ENCODE measurements around the gene EXOC3.
"Not testable (repeated sequence)": the region's sequence is repeated elsewhere in the genome, so short reads cannot be mapped to it uniquely, and the experiment has no call there.

EXOC3 gene

DNA sequence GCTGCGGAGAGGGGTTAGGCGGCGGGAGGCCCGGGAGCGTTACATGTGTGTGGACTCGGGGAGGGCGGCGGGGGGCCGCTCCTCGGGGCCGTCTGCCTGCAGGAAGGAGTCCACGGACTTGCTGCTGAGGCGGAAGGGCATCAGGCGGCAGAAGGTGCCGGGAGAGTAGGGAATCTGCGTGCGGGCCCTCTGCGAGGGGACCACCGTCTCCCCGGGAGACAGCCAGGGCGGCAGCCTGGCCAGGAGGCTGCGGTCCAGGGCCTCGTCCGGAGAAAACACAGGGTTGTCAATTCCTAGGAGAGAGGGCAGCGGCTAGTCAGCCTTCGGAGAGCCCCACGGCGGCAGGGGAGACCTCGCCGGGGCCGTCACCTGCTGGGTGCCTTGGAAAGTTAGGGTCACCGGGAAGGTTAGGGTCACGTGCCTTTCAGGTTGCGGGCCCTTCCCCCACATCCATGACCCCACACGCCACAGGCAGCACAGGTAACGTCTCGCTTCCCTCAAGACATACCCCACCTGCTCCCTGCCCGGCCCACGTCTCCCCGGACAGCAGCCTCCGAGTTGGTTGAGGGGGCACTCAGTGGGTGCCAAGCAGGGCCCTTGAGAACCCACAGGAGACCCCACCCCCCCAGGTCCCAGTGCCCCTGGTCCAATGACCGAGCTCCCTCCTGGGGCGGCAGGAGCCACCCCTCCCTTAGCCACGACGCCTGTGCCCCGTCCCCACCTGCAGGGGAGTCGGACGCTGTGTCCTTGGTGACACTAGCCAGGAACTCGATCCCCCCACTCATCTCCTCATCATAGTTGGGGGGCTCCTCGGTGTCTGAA is 32.1 kb downstream of the EXOC3 start:
- no peak for DNase-seq

DNA sequence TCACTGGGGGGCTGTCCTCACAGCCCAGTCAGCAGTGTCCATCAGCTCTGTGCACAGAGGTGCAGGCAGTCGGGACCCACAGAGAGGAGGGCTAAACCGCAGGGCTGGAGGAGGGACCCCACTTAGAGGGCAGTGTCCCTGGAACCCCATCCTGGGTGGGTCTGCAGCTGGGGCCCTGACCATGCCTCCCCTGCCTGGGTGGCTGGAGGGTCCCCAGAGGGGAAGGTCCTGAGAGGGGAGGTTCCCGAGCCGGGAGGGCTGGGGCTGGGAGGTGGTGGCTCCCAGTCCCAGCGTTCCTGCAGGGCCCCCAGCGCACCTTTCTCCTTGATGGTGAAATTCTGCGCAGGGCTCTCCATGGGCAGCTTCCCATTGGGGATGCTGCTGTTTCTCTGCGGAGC is 32.7 kb downstream of the EXOC3 start:
- no peak for DNase-seq

DNA sequence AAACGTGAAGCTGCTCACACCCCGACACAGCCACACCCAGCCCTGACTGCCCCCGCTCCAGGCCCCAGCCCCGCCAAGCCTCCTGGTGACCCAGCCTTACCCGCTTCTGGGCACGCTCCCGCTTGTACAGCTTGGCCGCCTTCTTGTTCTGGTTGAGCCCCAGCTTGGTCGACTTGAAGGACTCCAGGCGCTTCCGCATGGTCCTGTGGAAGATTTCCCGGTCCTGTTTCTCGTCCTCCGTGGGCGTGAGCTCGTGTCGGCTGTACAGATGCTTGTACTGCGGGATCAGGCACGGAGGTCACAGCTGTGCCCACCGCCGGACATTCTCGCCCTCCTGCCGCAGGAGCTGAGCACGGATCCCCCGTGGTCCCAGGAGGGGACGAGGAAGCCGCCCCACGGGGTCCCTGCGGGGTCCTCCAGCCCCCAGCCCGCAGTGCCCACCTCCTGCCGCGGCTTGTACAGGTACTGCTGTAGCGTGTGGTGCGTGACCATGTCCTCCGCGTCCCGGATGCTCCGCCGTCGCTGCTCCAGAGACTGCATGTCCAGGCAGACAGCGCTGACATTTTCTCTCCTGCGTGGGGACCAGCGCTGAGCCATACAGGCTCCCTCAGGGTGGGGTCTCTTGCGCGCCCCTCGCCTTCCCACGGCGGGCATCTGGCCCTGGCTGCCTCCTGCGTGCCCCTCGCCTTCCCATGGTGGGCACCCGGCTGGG is 33.3 kb downstream of the EXOC3 start:
- DNase-seq, result no peak

DNA sequence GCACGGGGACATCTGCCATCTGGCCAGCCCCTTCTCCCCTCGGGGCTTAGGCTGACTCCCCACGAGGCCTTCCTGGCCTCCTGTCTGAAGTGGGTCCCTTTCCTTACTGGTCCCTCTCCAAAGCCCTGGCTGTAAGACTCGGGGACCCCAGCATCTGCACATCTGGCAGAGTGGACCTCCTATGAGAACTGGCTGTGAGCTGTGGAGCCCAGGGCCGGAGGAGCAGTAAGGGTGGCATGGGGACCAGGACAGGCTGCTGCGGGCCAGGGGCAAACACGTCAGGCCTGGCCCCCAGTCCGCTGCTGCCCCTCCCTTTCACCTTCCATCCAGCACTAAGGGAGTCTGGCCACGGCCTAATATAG is 33.8 kb downstream of the EXOC3 start:
- no peak for DNase-seq

DNA sequence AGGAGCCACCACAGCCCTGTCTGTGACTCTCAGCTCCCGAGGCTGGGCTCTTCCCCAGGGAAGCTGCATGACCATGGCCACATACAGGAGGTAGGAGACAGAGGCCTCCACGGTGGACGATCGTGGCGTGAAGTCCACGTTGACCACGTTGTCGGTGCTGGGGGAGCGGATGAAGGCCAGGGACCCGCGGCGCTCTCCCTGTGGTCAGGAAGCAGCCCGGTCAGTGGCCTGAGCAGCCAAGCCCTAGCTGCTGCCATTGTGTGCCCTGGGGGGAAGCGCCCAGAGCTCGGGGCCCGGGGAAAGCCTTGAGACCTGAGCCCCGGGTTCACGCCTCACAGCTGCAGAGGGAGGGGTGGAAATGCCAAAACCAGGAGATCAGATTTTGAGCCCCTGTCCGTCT is 34.3 kb downstream of the EXOC3 start:
- no peak for DNase-seq

DNA sequence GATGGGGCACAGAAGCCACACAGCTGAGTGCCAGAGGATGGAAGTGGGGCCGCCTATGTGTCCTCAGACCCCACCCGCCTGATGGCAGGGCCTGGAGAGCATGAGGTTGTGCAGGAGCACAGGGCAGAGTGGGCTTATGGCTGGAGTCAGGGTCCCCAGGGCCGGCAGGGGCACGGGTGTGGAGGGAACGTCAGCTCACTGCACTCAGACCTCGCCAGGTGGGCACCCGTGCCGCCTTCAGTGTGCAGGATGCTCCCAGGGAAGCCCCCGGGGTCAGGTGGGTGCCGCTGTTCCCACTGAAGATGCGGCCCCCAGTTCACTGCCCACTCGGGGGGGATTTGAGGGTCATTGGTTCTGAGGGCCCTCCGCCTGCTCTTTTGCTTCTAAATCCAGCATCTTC is 34.9 kb downstream of the EXOC3 start:
- no peak for DNase-seq

DNA sequence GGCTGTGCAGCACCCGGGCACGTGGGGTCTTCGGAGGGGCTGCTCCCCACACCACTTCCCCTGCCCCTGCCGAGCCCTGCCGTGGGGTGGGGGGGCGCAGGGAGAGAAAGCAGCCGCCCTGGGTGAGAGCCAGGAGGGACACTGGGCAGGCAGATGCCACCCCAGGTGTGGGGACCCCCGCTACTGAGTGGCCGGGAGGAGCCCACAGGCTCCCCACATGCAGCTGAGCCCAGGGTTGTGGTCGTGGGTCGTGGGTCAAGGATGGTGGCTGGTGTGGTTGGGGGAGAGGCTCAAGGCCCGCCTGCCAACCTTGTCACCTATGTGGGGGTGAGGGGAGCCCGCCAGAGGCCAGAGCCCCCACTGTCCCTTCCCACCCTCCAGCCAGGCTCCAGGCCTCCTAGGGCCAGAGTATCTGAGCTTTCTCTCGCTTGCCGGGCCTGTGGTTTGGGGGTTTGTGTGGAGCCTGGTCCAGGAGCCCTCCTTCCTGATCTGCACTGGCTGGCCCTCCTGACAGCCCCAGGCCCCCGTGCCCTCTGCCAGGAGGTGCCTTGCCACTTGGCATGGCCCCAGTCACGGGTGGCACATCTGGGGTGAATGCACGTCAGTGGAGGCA is 35.5 kb downstream of the EXOC3 start:
- DNase-seq, result no peak

DNA sequence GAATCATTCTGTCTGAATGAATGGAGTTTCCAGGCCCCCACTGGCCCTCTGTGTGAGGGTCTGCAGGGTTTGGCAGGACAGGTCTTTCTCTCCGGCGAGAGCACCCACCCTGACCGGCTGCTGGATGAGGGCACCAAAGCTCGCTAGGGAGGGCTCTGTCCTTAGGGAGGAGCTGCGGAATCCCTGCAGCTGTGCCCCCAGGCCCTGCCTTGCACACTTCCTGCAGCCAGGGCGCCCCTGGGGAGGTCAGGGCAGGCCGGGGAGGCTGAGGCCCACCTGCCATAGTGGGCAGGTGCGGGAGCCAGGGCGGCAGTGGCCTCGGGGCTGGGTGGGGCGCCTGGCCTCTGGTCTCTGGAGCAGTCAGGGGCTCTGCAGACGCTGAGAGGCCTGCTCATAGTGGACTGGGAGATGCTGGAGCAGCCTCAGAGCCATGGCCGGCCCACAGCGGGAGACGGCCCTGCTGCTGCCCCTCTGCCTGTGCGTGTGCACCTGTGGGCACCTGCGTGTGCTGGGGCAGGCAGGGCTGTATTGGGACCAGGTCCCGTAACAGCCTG is 36.1 kb downstream of the EXOC3 start:
- no peak for DNase-seq

DNA sequence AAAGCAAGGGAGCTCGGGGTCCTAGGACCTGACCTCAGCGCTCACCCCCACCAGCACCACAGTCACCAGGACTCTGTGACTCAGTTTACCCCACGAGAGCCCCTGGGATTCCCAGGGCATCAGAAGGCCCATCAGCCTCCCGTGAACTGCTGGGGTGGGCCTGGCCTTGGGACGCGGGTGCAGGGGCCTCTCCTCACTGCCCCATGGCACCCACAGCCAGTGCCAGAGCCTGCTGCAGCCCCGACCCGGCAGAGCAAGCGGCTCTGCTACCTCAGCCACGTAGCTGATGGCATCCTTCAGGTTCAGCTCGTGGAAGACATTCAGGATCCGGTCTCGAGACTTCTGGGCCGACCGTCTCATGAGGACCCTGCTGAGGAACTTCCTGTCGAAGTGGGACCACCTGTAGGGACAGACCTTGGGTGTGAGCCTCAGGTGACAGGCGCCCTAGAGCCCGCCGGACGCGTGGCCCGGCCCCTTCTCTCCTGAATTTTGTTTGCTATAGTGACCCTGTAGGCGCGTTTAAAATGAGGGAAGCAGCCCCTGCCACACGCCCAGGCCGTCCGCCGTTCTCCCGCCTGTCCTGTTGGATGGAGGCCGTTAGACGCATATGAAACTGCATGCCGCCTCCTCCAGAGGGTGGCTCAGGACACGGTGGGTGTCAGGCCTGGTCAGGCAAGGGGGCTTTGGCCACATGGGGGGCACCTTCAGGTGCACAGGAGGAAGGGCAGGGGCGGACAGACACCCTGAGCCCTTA is 36.8 kb downstream of the EXOC3 start:
- no peak for DNase-seq

DNA sequence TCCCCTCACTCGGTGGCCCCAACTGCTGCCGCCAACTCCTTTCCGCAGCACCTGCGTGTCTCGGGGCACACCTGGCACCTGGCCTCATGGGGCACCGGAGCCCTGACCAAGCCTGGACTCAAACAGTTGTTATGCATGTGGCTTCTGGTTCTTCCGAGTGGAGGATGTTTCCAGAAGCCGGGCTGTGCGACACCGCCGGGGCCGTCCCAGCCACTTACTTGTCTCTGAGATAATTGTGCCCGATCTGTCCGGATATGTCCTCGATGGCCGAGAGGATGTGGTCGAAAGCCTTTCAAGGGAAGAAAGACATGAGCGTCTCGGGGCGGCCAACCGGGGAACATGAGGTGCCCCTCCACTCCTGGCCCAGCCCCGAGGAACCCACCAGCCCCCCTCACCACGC is 38.4 kb downstream of the EXOC3 start:
- no peak for DNase-seq

DNA sequence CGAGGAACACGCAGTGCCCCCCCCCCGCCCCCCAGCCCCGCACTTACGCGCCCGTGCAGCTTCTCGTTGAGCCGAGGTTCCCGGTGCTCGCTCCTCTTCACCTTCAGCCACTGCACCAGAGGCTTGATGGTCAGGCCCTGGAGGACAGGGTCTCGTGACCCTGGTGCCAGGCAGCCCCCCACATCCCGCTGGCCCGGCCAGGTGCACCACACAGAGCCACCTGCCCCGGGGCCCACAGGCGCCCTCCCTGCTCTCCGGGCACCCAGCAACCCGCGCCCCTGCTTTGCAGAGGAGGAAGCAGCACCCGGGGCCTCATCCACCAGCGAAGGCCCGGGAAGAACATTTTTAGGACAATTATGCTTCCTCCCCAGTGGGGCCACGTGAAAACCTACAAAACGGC is 39.0 kb downstream of the EXOC3 start:
- no peak for DNase-seq

DNA sequence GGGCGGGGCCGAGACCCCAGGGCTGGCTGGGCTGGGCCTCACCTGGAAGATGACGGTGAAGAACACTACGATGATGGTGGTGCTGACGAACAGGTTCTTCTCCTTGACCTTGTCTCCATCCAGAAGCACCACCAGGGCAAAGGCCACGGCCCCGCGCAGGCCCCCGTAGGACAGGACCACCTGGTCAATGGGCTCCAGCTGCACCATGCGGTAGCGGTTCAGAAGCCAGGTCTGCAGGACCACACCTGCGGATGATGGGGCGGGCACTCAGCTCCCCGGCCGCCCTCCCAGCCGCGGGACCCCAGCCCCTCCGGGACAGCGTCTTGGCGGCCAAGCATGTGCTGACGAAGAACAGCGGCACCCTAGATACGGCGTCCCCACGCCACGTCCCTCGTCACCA is 39.5 kb downstream of the EXOC3 start:
- no peak for DNase-seq

DNA sequence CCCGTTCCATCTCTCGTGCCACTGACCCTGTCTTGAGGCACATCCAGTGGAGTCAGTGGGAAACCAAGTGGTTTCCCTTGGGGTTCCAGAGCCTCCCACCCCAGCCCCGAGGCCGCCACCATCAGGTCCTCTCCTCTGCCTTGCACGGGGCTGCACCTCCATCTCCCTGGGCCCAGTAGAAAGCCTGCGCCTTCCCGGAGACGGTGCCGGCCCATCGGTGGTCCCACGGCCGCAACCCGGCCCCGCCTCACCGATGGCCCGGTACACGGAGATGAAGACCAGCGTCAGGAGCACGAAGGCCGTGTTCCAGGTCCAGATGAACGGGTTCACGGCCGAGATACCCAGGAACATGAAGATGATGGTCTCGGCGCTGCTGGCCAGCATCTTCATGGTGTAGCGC is 40.0 kb downstream of the EXOC3 start:
- no peak for DNase-seq

DNA sequence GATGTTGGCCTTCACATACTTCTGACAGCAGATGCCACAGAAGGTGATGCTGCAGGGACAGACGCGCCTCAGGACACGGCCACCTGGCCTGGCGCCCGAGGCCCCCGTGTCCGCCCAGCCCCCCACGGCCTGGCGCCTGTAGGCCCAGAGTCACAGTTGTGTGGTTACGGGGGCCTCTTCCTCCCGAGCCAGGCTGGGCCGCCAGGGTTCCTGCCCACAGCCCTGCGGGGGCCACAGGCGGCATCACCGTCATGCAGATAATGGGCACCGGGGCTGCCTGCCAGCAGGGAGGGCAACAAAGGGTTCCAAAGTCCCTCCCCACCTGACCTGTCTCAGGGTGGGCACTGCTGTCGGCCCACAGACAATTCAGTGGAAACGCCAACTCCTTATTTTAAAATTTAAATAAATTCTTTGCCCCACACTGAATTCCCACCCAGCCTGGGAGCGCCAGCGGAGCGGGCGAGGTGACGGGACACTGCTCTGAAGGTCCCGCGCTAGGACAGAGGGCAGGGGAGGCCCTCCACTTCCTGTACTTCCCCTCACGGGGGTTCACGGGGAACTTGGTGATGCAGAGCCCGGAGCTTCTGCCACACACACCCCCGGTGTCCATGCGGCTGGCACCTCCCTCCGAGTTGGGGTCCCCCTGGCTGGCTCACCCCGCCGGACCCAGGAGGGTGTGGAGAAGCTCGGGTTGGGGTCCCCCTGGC is 40.6 kb downstream of the EXOC3 start:
- no peak for DNase-seq

DNA sequence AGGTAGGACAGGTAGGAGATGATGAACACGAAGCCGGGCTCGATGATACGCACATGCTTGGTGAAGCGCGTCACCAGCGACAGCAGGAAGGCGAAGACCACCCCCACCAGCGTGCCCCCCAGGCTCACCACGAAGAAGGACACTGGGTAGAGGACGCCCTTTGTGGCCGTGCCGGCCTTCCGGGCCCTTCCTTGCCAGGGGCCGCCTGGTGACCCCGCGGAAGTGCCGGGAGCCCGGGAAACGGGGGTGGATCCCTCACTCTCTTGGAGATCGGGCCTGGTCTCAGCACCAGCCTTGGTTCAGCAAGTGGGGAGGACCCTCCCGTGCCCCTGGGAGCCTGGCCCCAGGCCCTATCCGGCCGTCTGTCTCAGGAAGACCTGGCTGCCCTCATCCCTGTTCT is 41.6 kb downstream of the EXOC3 start:
- DNase-seq, result no peak

DNA sequence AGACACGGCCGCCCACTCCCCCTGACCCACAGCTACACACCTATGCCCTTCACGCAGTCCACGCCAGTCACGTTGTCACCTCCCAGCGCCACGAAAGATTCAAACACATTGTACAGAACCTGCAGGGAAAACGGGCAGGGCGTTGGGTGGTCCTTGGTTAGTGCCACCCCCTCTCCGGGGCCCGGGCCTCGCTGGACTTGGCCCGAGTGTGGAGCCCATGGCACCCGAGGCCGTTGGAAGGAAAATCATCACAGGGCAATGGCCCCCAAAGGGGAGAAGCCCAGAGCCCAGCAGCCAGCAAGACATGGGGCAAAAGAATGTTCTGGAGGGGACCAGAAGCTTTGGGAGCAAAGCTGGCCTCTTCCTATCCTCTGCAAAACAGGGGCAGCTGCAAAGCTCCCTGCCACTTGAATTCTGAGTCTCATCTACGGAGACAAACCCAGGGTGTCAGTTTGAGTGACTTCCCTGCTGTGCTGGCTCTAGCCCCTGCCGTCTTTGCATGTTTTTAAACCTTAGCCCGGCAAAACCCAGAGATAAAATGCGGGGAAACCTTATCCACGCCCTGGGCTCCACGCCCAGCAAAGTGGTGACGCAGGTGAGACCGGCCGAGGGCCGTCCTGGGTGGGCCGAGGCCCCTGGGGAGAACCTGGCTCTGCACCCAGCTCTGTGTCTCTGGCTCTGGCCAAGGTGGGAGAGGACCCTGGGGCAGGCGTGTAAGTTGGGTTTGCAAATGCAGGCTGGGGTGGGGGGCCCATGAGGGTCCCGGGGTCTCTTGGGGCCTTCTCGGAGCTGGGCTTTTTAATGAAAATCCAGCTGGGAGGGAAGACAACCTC is 42.4 kb downstream of the EXOC3 start:
- DNase-seq, result no peak

DNA sequence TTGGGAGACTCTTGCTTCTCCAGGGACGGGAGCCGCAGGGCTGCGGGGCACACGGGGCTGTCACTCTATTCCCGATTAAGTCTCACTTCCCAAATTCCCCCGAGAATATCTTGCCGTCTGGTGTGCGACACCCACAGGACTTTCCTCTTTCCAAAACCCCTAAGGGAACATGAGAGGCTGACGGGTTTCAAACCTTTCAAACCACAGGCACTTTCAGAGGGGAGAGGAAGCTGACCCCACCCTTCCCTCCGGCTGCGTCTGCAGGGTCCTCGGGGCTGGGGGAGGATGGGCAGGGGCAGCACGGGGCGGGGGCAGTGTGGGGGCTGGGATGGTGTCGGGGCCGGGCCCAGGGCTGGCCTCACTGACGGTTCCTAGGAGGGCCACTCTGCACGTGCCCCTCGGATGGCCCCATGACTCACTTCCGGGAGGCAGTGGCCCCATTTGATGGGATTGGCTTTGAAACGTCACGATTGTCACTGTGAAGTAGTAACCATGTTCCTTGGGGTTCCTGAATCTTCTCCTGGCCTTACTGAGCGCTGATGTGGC is 43.0 kb downstream of the EXOC3 start:
- DNase-seq, result peak; percentile 27

DNA sequence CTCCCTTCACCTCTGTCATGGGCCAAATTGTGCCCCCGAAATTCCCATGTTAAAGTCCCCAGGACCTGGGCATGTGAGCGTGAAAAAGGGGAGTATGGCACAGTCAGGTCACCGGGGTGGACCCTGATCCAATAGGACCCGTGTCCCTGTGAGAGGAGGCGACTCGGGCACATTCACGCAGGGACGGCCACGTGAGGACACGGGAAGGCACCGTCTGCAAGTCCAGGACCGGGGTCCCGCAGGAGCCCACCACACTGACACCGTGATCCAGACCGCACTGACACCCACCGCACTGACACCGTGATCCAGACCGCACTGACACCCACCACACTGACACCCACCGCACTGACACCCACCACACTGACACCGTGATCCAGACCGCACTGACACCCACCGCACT is 43.6 kb downstream of the EXOC3 start:
- DNase-seq, result not testable (repeated sequence)

DNA sequence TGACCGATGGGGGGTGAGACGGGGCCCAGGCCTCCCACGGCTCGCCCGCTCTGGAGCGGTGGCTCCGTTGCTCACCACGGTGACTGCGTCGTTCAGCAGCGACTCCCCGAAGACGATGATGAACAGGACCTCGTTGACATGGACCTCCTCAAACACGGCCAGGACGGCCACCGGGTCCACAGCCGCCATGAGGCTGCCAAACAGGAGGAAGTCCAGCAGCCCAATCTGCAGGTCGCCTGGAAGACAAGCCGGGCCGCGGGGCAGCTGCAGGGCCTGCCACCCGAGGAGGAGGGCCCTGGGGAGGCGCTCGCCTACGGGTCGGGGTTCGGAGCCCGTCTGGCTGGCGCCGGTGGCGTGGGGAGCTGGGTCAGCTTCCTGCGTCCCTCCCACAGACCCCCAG is 45.3 kb downstream of the EXOC3 start:
- DNase-seq, result no peak

DNA sequence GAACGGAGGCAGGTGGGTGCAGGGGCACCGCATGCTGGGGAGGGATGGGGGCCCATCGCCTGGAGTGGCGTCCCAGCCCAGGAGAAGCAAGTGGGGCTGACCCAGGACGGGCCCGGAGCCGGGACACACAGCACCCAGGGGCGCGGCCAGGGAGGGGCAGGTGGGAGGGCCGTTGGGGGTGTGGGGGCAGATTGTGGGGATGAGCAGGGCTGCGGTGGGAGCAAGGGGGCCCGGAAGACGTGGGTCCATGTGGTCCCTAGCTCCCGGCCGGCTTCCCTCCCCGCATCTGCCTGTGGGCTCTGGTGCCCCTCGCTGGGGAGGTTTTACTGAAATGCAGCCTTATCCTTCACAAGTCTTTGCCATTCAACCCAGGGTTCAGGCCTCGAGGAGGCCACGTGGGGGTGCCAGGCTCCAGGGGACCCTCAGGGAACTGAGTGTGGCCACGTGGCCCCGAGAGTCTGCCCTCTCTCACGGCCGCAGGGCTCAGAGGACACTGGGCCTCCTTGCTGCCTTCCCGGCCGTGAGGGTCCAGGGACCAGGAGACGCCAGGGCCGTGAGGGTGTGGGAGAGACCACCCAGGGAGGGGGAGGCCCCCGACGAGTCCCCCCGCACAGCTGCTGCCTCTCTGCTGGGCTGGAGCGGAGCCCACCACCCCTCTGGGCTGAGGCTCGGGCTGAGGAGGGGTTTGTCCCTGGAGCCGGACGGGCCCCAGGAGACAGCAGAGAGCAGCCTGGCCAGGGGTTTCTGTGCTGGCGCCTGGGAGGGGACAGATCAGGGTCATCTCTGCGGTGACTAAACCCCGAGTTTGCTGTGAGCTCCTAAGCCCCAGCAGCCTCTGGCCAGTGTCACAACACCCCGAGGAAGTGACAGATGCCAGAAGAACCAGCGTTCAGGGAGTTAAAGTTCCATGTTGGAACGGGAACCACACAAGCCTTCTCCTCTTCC is 46.0 kb downstream of the EXOC3 start:
- DNase-seq, result no peak
